HepG2 (cell line): ENCODE measurements around the gene TMEM129. TPM values are rescaled to one million over a fixed set of nuclear protein-coding genes. Genes with fewer than 3 reads are reported as not detected.

ENCODE experiments used
- BORCS8-MEF2B ChIP-seq: sonication (generic); formaldehyde crosslinking; IDR thresholded peaks from 2 replicates; pipeline ENCODE4 v1.8.0; 2022; ENCODE audit warnings: mild to moderate bottlenecking, missing genetic modification reagents
- CEBPZ ChIP-seq: IDR thresholded peaks from 2 replicates; pipeline ENCODE4 v1.6.1; 2012; ENCODE audit warnings: low read length, improper control_type of control experiment
- HHEX ChIP-seq: IDR thresholded peaks from 2 replicates; pipeline ENCODE4 v1.6.1; 2016; ENCODE audit warnings: control low read depth
- KLF11 ChIP-seq: IDR thresholded peaks from 2 replicates; pipeline ENCODE4 v1.6.1; 2016; ENCODE audit warnings: missing compliant biosample characterization
- RBM39 ChIP-seq: fragments of 200-400 bp; formaldehyde crosslinking; IDR thresholded peaks from one replicate; pipeline ENCODE4 v1.6.1; 2018; ENCODE audit warnings: antibody characterized with exemption, mild to moderate bottlenecking, low read depth, low read length; ENCODE audit not compliant: poor library complexity, severe bottlenecking
- RNF219 ChIP-seq: sonication (generic); formaldehyde crosslinking; IDR thresholded peaks from 2 replicates; pipeline ENCODE4 v1.5.0; 2020; ENCODE audit warnings: mild to moderate bottlenecking, missing genetic modification reagents
- RXRA ChIP-seq: sonication (generic); formaldehyde crosslinking; IDR thresholded peaks from 2 replicates; pipeline ENCODE4 v1.5.1; 2020; ENCODE audit warnings: missing genetic modification reagents
- WIZ ChIP-seq: sonication (generic); formaldehyde crosslinking; IDR thresholded peaks from 2 replicates; pipeline ENCODE4 v1.5.1; 2020; ENCODE audit warnings: mild to moderate bottlenecking, missing genetic modification reagents
- ZBTB39 ChIP-seq: sonication (generic); formaldehyde crosslinking; IDR thresholded peaks from 2 replicates; pipeline ENCODE4 v1.5.0; 2020; ENCODE audit warnings: missing genetic modification reagents
- ZFYVE20 ChIP-seq: sonication (generic); formaldehyde crosslinking; IDR thresholded peaks from 2 replicates; pipeline ENCODE4 v1.8.0; 2023; ENCODE audit warnings: low read depth, mild to moderate bottlenecking, moderate library complexity, missing genetic modification reagents, borderline replicate concordance
- ZHX1 ChIP-seq: sonication (generic); formaldehyde crosslinking; IDR thresholded peaks from 2 replicates; pipeline ENCODE4 v1.8.1; 2022; ENCODE audit warnings: low read depth, mild to moderate bottlenecking, missing genetic modification reagents
- ZNF225 ChIP-seq: sonication (generic); formaldehyde crosslinking; IDR thresholded peaks from 2 replicates; pipeline ENCODE4 v1.4.0; 2020; ENCODE audit warnings: mild to moderate bottlenecking, missing genetic modification reagents
- ZNF282 ChIP-seq: fragments of 450-650 bp; IDR thresholded peaks from 2 replicates; pipeline ENCODE4 v1.6.1; 2018; ENCODE audit not compliant: partially characterized antibody
- ZNF296 ChIP-seq: sonication (generic); formaldehyde crosslinking; conservative IDR thresholded peaks from 2 replicates; pipeline ENCODE4 v1.5.0; 2020; ENCODE audit warnings: mild to moderate bottlenecking, missing genetic modification reagents
- ZNF414 ChIP-seq: sonication (generic); formaldehyde crosslinking; IDR thresholded peaks from 2 replicates; pipeline ENCODE4 v1.5.0; 2020; ENCODE audit warnings: missing genetic modification reagents
- polyA plus RNA-seq, 8 experiments: library from polyadenylated mRNA; depleted of rRNA in 3 of 8; stranded (reverse) in 7 of 8; unstranded in 1 of 8; fragments of >200 nt; fragmentation: Illumina TruSeq in 4 of 8; extraction: Trizol in 4 of 8; gene quantifications; 2 replicates each; pipeline versions ENCODE4 v1.2.1 to v1.2.3, GENCODE V29; 2011 to 2016; ENCODE audit warnings: low read depth in 4 of 8, missing spikeins in 1 of 8, mixed read lengths in 1 of 8; ENCODE audit not compliant: insufficient read depth in 1 of 8
- total RNA-seq, 5 experiments: library from RNA; depleted of rRNA; stranded (reverse); fragments of >200 nt; fragmentation: Illumina TruSeq; extraction: Trizol; gene quantifications; 2 replicates each; pipeline ENCODE4 v1.2.3, GENCODE V29; 2016; ENCODE audit warnings: low read depth in 1 of 5

The TMEM129 gene
- total and polyA plus RNA-seq, 2 of the 13 experiments (the other 11 are each of a cell fraction or from before 2014, with no cell fraction given): 19.0 to 25.8 TPM

GRCh38 chr4:1768367-1769034, 47.4 kb upstream of the TMEM129 start (continued):
- TF ChIP-seq CEBPZ (no peak), RBM39 (peak; percentile 17), ZFYVE20 (0 out of 2 replicates have a peak, but pooled peaks have one; percentile 59), HHEX (no peak), ZBTB39 (CRISPR knock-in tag) (0 out of 2 replicates have a peak, but pooled peaks have one; percentile 53), WIZ (CRISPR knock-in tag) (0 out of 2 replicates have a peak, but pooled peaks have one; percentile 37), ZNF282 (no peak), BORCS8-MEF2B (0 out of 2 replicates have a peak, but pooled peaks have one; percentile 49), ZNF414 (CRISPR knock-in tag) (peak; percentile 68), KLF11 (CRISPR knock-in tag) (0 out of 2 replicates have a peak, but pooled peaks have one; percentile 31), ZHX1 (CRISPR knock-in tag) (no peak), ZNF296 (0 out of 2 replicates have a peak, but pooled peaks have one; percentile 21), ZNF225 (CRISPR knock-in tag) (no peak), RNF219 (CRISPR knock-in tag) (no peak), RXRA (CRISPR knock-in tag) (peak; percentile 13; the same call in 1 of the 2 replicates)
